Breast epithelium (tissue), 4 donors: ENCODE measurements around the gene C1QL1. TPM values are rescaled to one million over a fixed set of nuclear protein-coding genes. Genes with fewer than 3 reads are reported as not detected.

ENCODE experiments used
- DNase-seq, 2 donors: peaks; one replicate each; pipeline ENCODE4 v3.0.0-alpha.2; 2019; ENCODE audit warnings: low spot score in 2 of 2
- H3K27ac ChIP-seq, 2 donors: fragments of 200-600 bp; sonication (generic) in 1 of 2; one replicate each; pipeline ENCODE4 v1.5.1; 2016 to 2019; ENCODE audit warnings: mild to moderate bottlenecking in 1 of 2
- H3K27me3 ChIP-seq, 2 donors: fragments of 200-600 bp; sonication (generic) in 1 of 2; one replicate each; pipeline versions ENCODE4 v1.5.1 to v1.6.0; 2017 to 2019; ENCODE audit warnings: control low read depth in 1 of 2, mild to moderate bottlenecking in 1 of 2
- H3K36me3 ChIP-seq: fragments of 200-600 bp; one replicate; pipeline ENCODE4 v1.5.1; 2019
- H3K4me1 ChIP-seq, 2 donors: fragments of 200-600 bp; sonication (generic); one replicate each; pipeline ENCODE4 v1.5.1; 2016 to 2019; ENCODE audit warnings: control low read depth in 1 of 2
- H3K4me3 ChIP-seq, 3 donors: fragments of 200-600 bp; sonication (generic); 1 replicate in 2 of 3; 2 replicates in 1 of 3; pipeline ENCODE4 v1.5.1; 2016 to 2019; ENCODE audit warnings: mild to moderate bottlenecking in 3 of 3, moderate library complexity in 2 of 3
- H3K9me3 ChIP-seq, 2 donors: fragments of 200-600 bp; sonication (generic) in 1 of 2; one replicate each; pipeline ENCODE4 v1.5.1; 2016 to 2019; ENCODE audit warnings: control low read depth in 1 of 2
- CTCF ChIP-seq, 3 donors: fragments of 450-650 bp; IDR thresholded peaks; one replicate each; pipeline ENCODE4 v1.5.1; 2016 to 2017; ENCODE audit warnings: antibody characterized with exemption in 3 of 3, mild to moderate bottlenecking in 3 of 3, moderate library complexity in 3 of 3
- POLR2A ChIP-seq: fragments of 450-650 bp; IDR thresholded peaks from one replicate; pipeline ENCODE4 v1.6.1; 2016; ENCODE audit warnings: antibody characterized with exemption, mild to moderate bottlenecking, moderate library complexity
- POLR2AphosphoS5 ChIP-seq, 3 donors: sonication (generic); formaldehyde crosslinking; IDR thresholded peaks; one replicate each; pipeline ENCODE4 v1.6.1; 2017; ENCODE audit warnings: antibody characterized with exemption in 3 of 3
- intact Hi-C: fragments of 100-400 bp; cut with DNase I; formaldehyde crosslinking; loops from one replicate; pipeline ENCODE4 v1.15.1; 2023; ENCODE audit warnings: low total_unique reads
- total RNA-seq, 3 donors: library from RNA; depleted of rRNA; stranded (reverse); fragments of >200 nt; gene quantifications; one replicate each; pipeline ENCODE4 v1.1.0, GENCODE V29; 2016

The C1QL1 gene
- total RNA-seq, 3 donors from 2014 or later: 0.98 to 7.2 TPM; not detected in 1

- no peak for DNase-seq
- intact Hi-C loops: no loop called here
- no peaks in the 10 kb centered on the region for H3K9me3 ChIP-seq
- H3K36me3 ChIP-seq: no peaks in the 10 kb centered on the region
- H3K4me1 ChIP-seq: peaks cover 0 to 2% of the 10 kb centered on the region in 2 donors
- H3K27ac ChIP-seq: no peak overlapping the region
- no peak overlapping the region for H3K4me3 ChIP-seq
- TF ChIP-seq CTCF (IDR thresholded peaks at IDR 0.05) (no peak), POLR2AphosphoS5 (IDR thresholded peaks at IDR 0.05) (no peak), POLR2A (no peak)
- peaks cover 10 to 27% of the 10 kb centered on the region in 2 donors for H3K27me3 ChIP-seq
Measured at GRCh38 chr17:44961921-44962350, 6.2 kb downstream of the C1QL1 start.

- no peak for DNase-seq
- intact Hi-C loops: no loop called here
- Histone ChIP-seq H3K4me1 (no peaks in the 10 kb centered on the region), H3K27ac (no peak overlapping the region), H3K27me3 (peaks cover 5 to 14% of the 10 kb centered on the region in 2 donors), H3K9me3 (no peaks in the 10 kb centered on the region), H3K36me3 (no peaks in the 10 kb centered on the region), H3K4me3 (no peak overlapping the region)
- no peak for TF ChIP-seq POLR2A
- TF ChIP-seq CTCF (IDR thresholded peaks at IDR 0.05): no peak
- no peak for TF ChIP-seq POLR2AphosphoS5 (IDR thresholded peaks at IDR 0.05)
Measured at GRCh38 chr17:44960691-44961090, 7.4 kb downstream of the C1QL1 start.

GRCh38 chr17:44959821-44960531, 8.1 kb downstream of the C1QL1 start:
- intact Hi-C loops: no loop called here
- Histone ChIP-seq H3K9me3 (no peaks in the 10 kb centered on the region), H3K27ac (no peak overlapping the region), H3K27me3 (peaks cover 5 to 9% of the 10 kb centered on the region in 2 donors), H3K36me3 (no peaks in the 10 kb centered on the region), H3K4me1 (no peaks in the 10 kb centered on the region), H3K4me3 (peak overlapping the region in 2 of 3 donors; percentile 19 to 47)
- no peak for TF ChIP-seq CTCF (IDR thresholded peaks at IDR 0.05)
- TF ChIP-seq POLR2AphosphoS5 (IDR thresholded peaks at IDR 0.05): no peak
- no peak for TF ChIP-seq POLR2A
- no peak for DNase-seq

GRCh38 chr17:44956998-44957981, 10.8 kb downstream of the C1QL1 start:
- TF ChIP-seq POLR2AphosphoS5 (IDR thresholded peaks at IDR 0.05): no peak
- no peak for TF ChIP-seq CTCF (IDR thresholded peaks at IDR 0.05)
- no peak for TF ChIP-seq POLR2A
- intact Hi-C loops: no loop called here
- Histone ChIP-seq H3K4me1 (no peaks in the 10 kb centered on the region), H3K27ac (no peak overlapping the region), H3K27me3 (peaks cover 5 to 9% of the 10 kb centered on the region in 2 donors), H3K36me3 (no peaks in the 10 kb centered on the region), H3K4me3 (no peak overlapping the region), H3K9me3 (no peaks in the 10 kb centered on the region)
- DNase-seq: no peak
